Prostate gland (tissue), 2 donors: ENCODE data around the gene GALNTL6.

Experiments
- POLR2A ChIP-seq: fragments of 450-650 bp; IDR thresholded peaks from one replicate; pipeline ENCODE4 v1.6.1; 2016; ENCODE audit warnings: antibody characterized with exemption, mild to moderate bottlenecking
- POLR2AphosphoS5 ChIP-seq: sonication (generic); formaldehyde crosslinking; IDR thresholded peaks from one replicate; pipeline ENCODE4 v1.6.1; 2017; ENCODE audit warnings: antibody characterized with exemption
- TF ChIP-seq, protein P1 (sequence below), 4 experiments: fragments of 200-600 bp in 2 of 4; fragments of 450-650 bp in 2 of 4; sonication (generic) in 2 of 4; IDR thresholded peaks; 1 replicate in 3 of 4; 2 replicates in 1 of 4; pipeline ENCODE4 v1.5.1; 2016 to 2019; ENCODE audit warnings: antibody characterized with exemption in 4 of 4, mild to moderate bottlenecking in 2 of 4, moderate library complexity in 2 of 4

DNA sequence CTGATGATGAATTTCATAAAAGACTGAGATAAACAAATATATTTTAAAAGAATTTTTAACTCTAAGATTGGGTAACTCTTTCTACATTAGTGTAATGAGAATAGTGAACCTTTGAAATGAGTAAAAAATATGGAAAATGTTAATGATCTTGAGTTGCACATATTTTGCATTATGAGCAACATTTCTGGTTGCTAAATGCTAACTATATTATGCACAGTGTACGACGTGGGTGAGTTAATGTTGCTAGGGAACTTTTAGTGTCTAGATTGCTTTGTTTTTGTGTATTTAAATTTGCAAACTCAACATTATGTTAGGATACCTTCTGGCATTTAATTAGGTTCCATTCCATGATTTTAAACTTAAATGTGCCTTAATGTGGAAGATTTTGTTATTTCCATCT, 742.5 kb downstream of the GALNTL6 start:
- TF ChIP-seq POLR2A (no peak), POLR2AphosphoS5 (no peak)
- TF ChIP-seq, protein P1, sequence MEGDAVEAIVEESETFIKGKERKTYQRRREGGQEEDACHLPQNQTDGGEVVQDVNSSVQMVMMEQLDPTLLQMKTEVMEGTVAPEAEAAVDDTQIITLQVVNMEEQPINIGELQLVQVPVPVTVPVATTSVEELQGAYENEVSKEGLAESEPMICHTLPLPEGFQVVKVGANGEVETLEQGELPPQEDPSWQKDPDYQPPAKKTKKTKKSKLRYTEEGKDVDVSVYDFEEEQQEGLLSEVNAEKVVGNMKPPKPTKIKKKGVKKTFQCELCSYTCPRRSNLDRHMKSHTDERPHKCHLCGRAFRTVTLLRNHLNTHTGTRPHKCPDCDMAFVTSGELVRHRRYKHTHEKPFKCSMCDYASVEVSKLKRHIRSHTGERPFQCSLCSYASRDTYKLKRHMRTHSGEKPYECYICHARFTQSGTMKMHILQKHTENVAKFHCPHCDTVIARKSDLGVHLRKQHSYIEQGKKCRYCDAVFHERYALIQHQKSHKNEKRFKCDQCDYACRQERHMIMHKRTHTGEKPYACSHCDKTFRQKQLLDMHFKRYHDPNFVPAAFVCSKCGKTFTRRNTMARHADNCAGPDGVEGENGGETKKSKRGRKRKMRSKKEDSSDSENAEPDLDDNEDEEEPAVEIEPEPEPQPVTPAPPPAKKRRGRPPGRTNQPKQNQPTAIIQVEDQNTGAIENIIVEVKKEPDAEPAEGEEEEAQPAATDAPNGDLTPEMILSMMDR (IDR thresholded peaks at IDR 0.05) = no peak
